ENCODE results near the gene RALGPS2.

The RALGPS2 gene

GRCh38 chr1:178916448-178917174 is 191.6 kb downstream of the RALGPS2 start:
- no peak overlapping the region for H3K4me3 ChIP-seq (ENCODE audit: low read depth, low read length)
- H3K27ac ChIP-seq: no peak overlapping the region
- in situ Hi-C loops (cut with HindIII; ENCODE audit: low pct_ligation_motif_present, low sequenced_read_pairs): no loop called here

GRCh38 chr1:178918308-178918707 is 193.3 kb downstream of the RALGPS2 start:
- in situ Hi-C loops (cut with HindIII; ENCODE audit: low pct_ligation_motif_present, low sequenced_read_pairs): no loop called here
- Histone ChIP-seq H3K4me3 (ENCODE audit: low read depth, low read length) (no peak overlapping the region), H3K27ac (no peak overlapping the region), H3K27me3 (replicated peaks) (no peaks in the 10 kb centered on the region), H3K36me3 (replicated peaks) (peaks cover 3% of the 10 kb centered on the region)
- no peak for DNase-seq
- no peak for TF ChIP-seq CTCF (IDR thresholded peaks at IDR 0.05; ENCODE audit: low read depth, low read length, missing control alignments)

More at GRCh38 chr1:178916448-178917174, 191.6 kb downstream of the RALGPS2 start:
- TF ChIP-seq CTCF (IDR thresholded peaks at IDR 0.05; ENCODE audit: low read depth, low read length, missing control alignments): no peak
- Histone ChIP-seq H3K36me3 (replicated peaks) (peaks cover 3% of the 10 kb centered on the region), H3K27me3 (replicated peaks) (no peaks in the 10 kb centered on the region)
- no peak for DNase-seq

GRCh38 chr1:178918955-178919354 is 193.9 kb downstream of the RALGPS2 start:
- in situ Hi-C loops (cut with HindIII; ENCODE audit: low pct_ligation_motif_present, low sequenced_read_pairs): no loop called here
- no peaks in the 10 kb centered on the region for H3K27me3 ChIP-seq (replicated peaks)
- DNase-seq: no peak
- TF ChIP-seq CTCF (IDR thresholded peaks at IDR 0.05; ENCODE audit: low read depth, low read length, missing control alignments): no peak
- peaks cover 3% of the 10 kb centered on the region for H3K36me3 ChIP-seq (replicated peaks)
- H3K27ac ChIP-seq: no peak overlapping the region
- H3K4me3 ChIP-seq (ENCODE audit: low read depth, low read length): no peak overlapping the region

- in situ Hi-C loops (cut with HindIII; ENCODE audit: low pct_ligation_motif_present, low sequenced_read_pairs): no loop called here
Observed at GRCh38 chr1:178919581-178919980, 194.5 kb downstream of the RALGPS2 start.

GRCh38 chr1:178921499-178921898 is 196.5 kb downstream of the RALGPS2 start:
- in situ Hi-C loops (cut with HindIII; ENCODE audit: low pct_ligation_motif_present, low sequenced_read_pairs): no loop called here
- Histone ChIP-seq H3K27ac (no peak overlapping the region), H3K4me3 (ENCODE audit: low read depth, low read length) (no peak overlapping the region), H3K27me3 (replicated peaks) (no peaks in the 10 kb centered on the region), H3K36me3 (replicated peaks) (peaks cover under 1% of the 10 kb centered on the region)
- DNase-seq: no peak
- no peak for TF ChIP-seq CTCF (IDR thresholded peaks at IDR 0.05; ENCODE audit: low read depth, low read length, missing control alignments)

More at GRCh38 chr1:178919581-178919980, 194.5 kb downstream of the RALGPS2 start:
- Histone ChIP-seq H3K27me3 (replicated peaks) (no peaks in the 10 kb centered on the region), H3K36me3 (replicated peaks) (peaks cover 3% of the 10 kb centered on the region), H3K4me3 (ENCODE audit: low read depth, low read length) (no peak overlapping the region), H3K27ac (no peak overlapping the region)
- no peak for TF ChIP-seq CTCF (IDR thresholded peaks at IDR 0.05; ENCODE audit: low read depth, low read length, missing control alignments)
- no peak for DNase-seq

- no peak overlapping the region for H3K4me3 ChIP-seq (ENCODE audit: low read depth, low read length)
- in situ Hi-C loops (cut with HindIII; ENCODE audit: low pct_ligation_motif_present, low sequenced_read_pairs): no loop called here
- H3K36me3 ChIP-seq (replicated peaks): no peaks in the 10 kb centered on the region
- H3K27ac ChIP-seq: no peak overlapping the region
- no peak for TF ChIP-seq CTCF (IDR thresholded peaks at IDR 0.05; ENCODE audit: low read depth, low read length, missing control alignments)
- DNase-seq: no peak
- no peaks in the 10 kb centered on the region for H3K27me3 ChIP-seq (replicated peaks)
Observed at GRCh38 chr1:178923512-178923911, 198.5 kb downstream of the RALGPS2 start.

Data from brain microvascular endothelial cell (primary cell).